Fibroblast of skin of right biceps (primary cell): ENCODE measurements around the gene TMEM164.

ENCODE experiments used
- DNase-seq: peaks from one replicate; pipeline ENCODE4 v3.0.0-alpha.2; 2013

TMEM164 gene

GRCh38 chrX:110004215-110004614, 1.3 kb downstream of the TMEM164 start:
- DNase-seq, result no peak

- no peak for DNase-seq
Measured at GRCh38 chrX:110004731-110005369, 1.9 kb downstream of the TMEM164 start.

GRCh38 chrX:110006161-110006560, 3.2 kb downstream of the TMEM164 start:
- DNase-seq, result no peak

- DNase-seq, result peak; percentile 32
Measured at GRCh38 chrX:110006821-110007375, 4.0 kb downstream of the TMEM164 start.

- DNase-seq, result peak; percentile 9
Measured at GRCh38 chrX:110008011-110008635, 5.2 kb downstream of the TMEM164 start.

- DNase-seq, result no peak
Measured at GRCh38 chrX:110012818-110013485, 10.0 kb downstream of the TMEM164 start.

- no peak for DNase-seq
Measured at GRCh38 chrX:110013968-110014367, 11.1 kb downstream of the TMEM164 start.

GRCh38 chrX:110015032-110015431, 12.1 kb downstream of the TMEM164 start:
- no peak for DNase-seq

GRCh38 chrX:110015915-110016314, 13.0 kb downstream of the TMEM164 start:
- no peak for DNase-seq

GRCh38 chrX:110020536-110020935, 17.6 kb downstream of the TMEM164 start:
- no peak for DNase-seq

- DNase-seq, result peak; percentile 43
Measured at GRCh38 chrX:110021258-110022022, 18.5 kb downstream of the TMEM164 start.

- DNase-seq, result no peak
Measured at GRCh38 chrX:110022599-110023448, 19.9 kb downstream of the TMEM164 start.

- DNase-seq, result no peak
Measured at GRCh38 chrX:110025395-110025794, 22.5 kb downstream of the TMEM164 start.

- no peak for DNase-seq
Measured at GRCh38 chrX:110026099-110026844, 23.4 kb downstream of the TMEM164 start.

GRCh38 chrX:110032534-110033147, 29.7 kb downstream of the TMEM164 start:
- DNase-seq, result no peak

- DNase-seq, result no peak
Measured at GRCh38 chrX:110034036-110034435, 31.1 kb downstream of the TMEM164 start.

GRCh38 chrX:110036162-110037033, 33.5 kb downstream of the TMEM164 start:
- no peak for DNase-seq

- no peak for DNase-seq
Measured at GRCh38 chrX:110037178-110037577, 34.3 kb downstream of the TMEM164 start.

- DNase-seq, result no peak
Measured at GRCh38 chrX:110038900-110039299, 36.0 kb downstream of the TMEM164 start.

GRCh38 chrX:110041980-110042379, 39.1 kb downstream of the TMEM164 start:
- no peak for DNase-seq
